ENCODE data around the gene SYT7. TPM values are rescaled to one million over a fixed set of nuclear protein-coding genes. Genes with fewer than 3 reads are reported as not detected.

The SYT7 gene
- total RNA-seq, 2 experiments from 2014 or later = 0.04 TPM; not detected in 1

Small RNAs within 50 kb of the gene (microRNA-seq; reads per million reads assigned to microRNA genes)
- gene MIR4488 (ENCODE audit: borderline replicate concordance) = not detected

Other genes with a start within 250 kb of the SYT7 start
- gene DDB1, start 248.0 kb downstream of the SYT7 start, total RNA-seq = 100 to 1,000 TPM; 258 to 268 TPM
- gene TKFC, start 247.8 kb downstream of the SYT7 start, total RNA-seq = 100 to 1,000 TPM; 100 to 107 TPM
- gene CYB561A3, start 219.2 kb downstream of the SYT7 start, total RNA-seq = 10 to 100 TPM; 31.8 to 34.4 TPM
- 10 to 100 TPM; 38.6 to 56.5 TPM for gene TMEM138, start 218.7 kb downstream of the SYT7 start, total RNA-seq
- gene TMEM216, start 188.5 kb downstream of the SYT7 start, total RNA-seq = 1 to 10 TPM; 8.3 to 8.8 TPM
- 100 to 1,000 TPM; 108 to 179 TPM for gene CPSF7, start 151.1 kb downstream of the SYT7 start, total RNA-seq
- gene SDHAF2, start 151.0 kb downstream of the SYT7 start, total RNA-seq = 10 to 100 TPM; 23.6 to 33.6 TPM
- gene LRRC10B, start 72.3 kb downstream of the SYT7 start, total RNA-seq = not detected
- under 1 TPM; 0.09 to 0.14 TPM for gene DAGLA, start 99.3 kb upstream of the SYT7 start, total RNA-seq
- gene MYRF, start 171.6 kb upstream of the SYT7 start, total RNA-seq = under 1 TPM; 0.25 to 0.57 TPM
- gene TMEM258, start 211.5 kb upstream of the SYT7 start, total RNA-seq = 100 to 1,000 TPM; 172 to 176 TPM
- gene FEN1, start 211.8 kb upstream of the SYT7 start, total RNA-seq = 100 to 1,000 TPM in 1 of 2 experiments, 10 to 100 TPM in 1; 70.0 to 108 TPM
- 10 to 100 TPM; 18.9 to 23.7 TPM for gene FADS1, start 235.9 kb upstream of the SYT7 start, total RNA-seq
- 10 to 100 TPM; 51.0 to 58.4 TPM for gene FADS2, start 247.2 kb upstream of the SYT7 start, total RNA-seq